Naive thymus-derived CD4-positive, alpha-beta T cell (primary cell): ENCODE data around the gene MARS1. TPM values are rescaled to one million over a fixed set of nuclear protein-coding genes. Genes with fewer than 3 reads are reported as not detected.

Experiments used
- ATAC-seq: fragments of 150-1000 bp; cut with Tn5 transposase; 2 replicates; pipeline ENCODE4 v1.10.0; 2021; ENCODE audit warnings: mild to moderate bottlenecking, moderate library complexity
- CTCF ChIA-PET: fragments of 350-600 bp; sonication (Branson Sonifier 250); formaldehyde crosslinking; loops from one replicate; lab custom pipeline; 2021; ENCODE audit warnings: antibody characterized with exemption; lab: Charles Lee
- POLR2A ChIA-PET: fragments of 350-600 bp; sonication (Branson Sonifier 250); formaldehyde crosslinking; loops from one replicate; lab custom pipeline; 2021; ENCODE audit warnings: antibody characterized with exemption, inconsistent platforms; lab: Charles Lee
- DNase-seq, 9 donors: peaks; one replicate each; pipeline versions ENCODE4 v3.0.0 to v3.0.0-alpha.2; 2020 to 2022; ENCODE audit warnings: mixed read lengths in 1 of 9
- H3K27ac ChIP-seq: one replicate; pipeline ENCODE4 v1.7.0; 2013; ENCODE audit warnings: mild to moderate bottlenecking, low read depth, low read length, moderate library complexity
- H3K27me3 ChIP-seq, 2 donors: one replicate each; pipeline ENCODE4 v1.7.0; 2013; ENCODE audit warnings: low read length in 2 of 2, mild to moderate bottlenecking in 2 of 2, moderate library complexity in 2 of 2; ENCODE audit not compliant: control insufficient read depth in 2 of 2, insufficient read depth in 2 of 2
- H3K36me3 ChIP-seq, 3 experiments: 1 replicate in 2 of 3; 2 replicates in 1 of 3; pipeline ENCODE4 v1.7.0; 2013; ENCODE audit warnings: low read length in 3 of 3, mild to moderate bottlenecking in 3 of 3, moderate library complexity in 1 of 3; ENCODE audit not compliant: insufficient read depth in 3 of 3, control insufficient read depth in 2 of 3
- H3K4me1 ChIP-seq, 2 donors: one replicate each; pipeline ENCODE4 v1.7.0; 2013; ENCODE audit warnings: low read length in 2 of 2, mild to moderate bottlenecking in 2 of 2, moderate library complexity in 1 of 2; ENCODE audit not compliant: control insufficient read depth in 2 of 2, insufficient read depth in 2 of 2
- H3K4me3 ChIP-seq: 2 replicates; pipeline ENCODE4 v1.7.0; 2013; ENCODE audit warnings: mild to moderate bottlenecking, low read length
- H3K9me3 ChIP-seq, 3 experiments: 1 replicate in 2 of 3; 2 replicates in 1 of 3; pipeline ENCODE4 v1.7.0; 2013; ENCODE audit warnings: low read length in 3 of 3; ENCODE audit not compliant: control insufficient read depth in 2 of 3
- H3K27ac Mint-ChIP-seq, 9 donors: one replicate each; pipeline ENCODE4 v1.8.0; 2020 to 2022; ENCODE audit warnings: mixed read lengths in 9 of 9, mild to moderate bottlenecking in 8 of 9, moderate library complexity in 5 of 9, inconsistent platforms in 2 of 9
- H3K27me3 Mint-ChIP-seq, 5 donors: one replicate each; pipeline ENCODE4 v1.8.0; 2021 to 2022; ENCODE audit warnings: mixed read lengths in 5 of 5, mild to moderate bottlenecking in 1 of 5
- H3K36me3 Mint-ChIP-seq, 5 donors: one replicate each; pipeline ENCODE4 v1.8.0; 2020 to 2022; ENCODE audit warnings: mixed read lengths in 5 of 5, mild to moderate bottlenecking in 3 of 5, inconsistent platforms in 1 of 5
- H3K4me1 Mint-ChIP-seq, 7 donors: one replicate each; pipeline ENCODE4 v1.8.0; 2020 to 2022; ENCODE audit warnings: mixed read lengths in 7 of 7, mild to moderate bottlenecking in 3 of 7, inconsistent platforms in 1 of 7
- H3K4me3 Mint-ChIP-seq, 10 donors: one replicate each; pipeline ENCODE4 v1.8.0; 2020 to 2022; ENCODE audit warnings: mild to moderate bottlenecking in 10 of 10, mixed read lengths in 10 of 10, moderate library complexity in 6 of 10, inconsistent platforms in 2 of 10
- H3K9me3 Mint-ChIP-seq, 11 donors: one replicate each; pipeline ENCODE4 v1.8.0; 2020 to 2022; ENCODE audit warnings: mixed read lengths in 11 of 11, mild to moderate bottlenecking in 4 of 11, inconsistent platforms in 1 of 11, moderate library complexity in 1 of 11
- intact Hi-C, 2 donors: fragments of 100-400 bp; cut with micrococcal nuclease; formaldehyde crosslinking; loops; one replicate each; pipeline ENCODE4 v1.15.1; 2023
- polyA plus RNA-seq, 2 donors: library from polyadenylated mRNA; unstranded; fragments of 300-500 nt; fragmentation: Illumina TruSeq; gene quantifications; one replicate each; pipeline ENCODE4 v1.2.3, GENCODE V29; 2021
- total RNA-seq, 6 experiments: library from RNA in 5 of 6; stranded (reverse) in 5 of 6; gene quantifications; 1 replicate in 5 of 6; 2 replicates in 1 of 6; pipeline ENCODE4 v1.2.3 and lab custom pipeline; 2021 to 2026

Gene MARS1
- total and polyA plus RNA-seq, 7 experiments from 2014 or later = 86.0 to 229 (median 184) TPM

DNA sequence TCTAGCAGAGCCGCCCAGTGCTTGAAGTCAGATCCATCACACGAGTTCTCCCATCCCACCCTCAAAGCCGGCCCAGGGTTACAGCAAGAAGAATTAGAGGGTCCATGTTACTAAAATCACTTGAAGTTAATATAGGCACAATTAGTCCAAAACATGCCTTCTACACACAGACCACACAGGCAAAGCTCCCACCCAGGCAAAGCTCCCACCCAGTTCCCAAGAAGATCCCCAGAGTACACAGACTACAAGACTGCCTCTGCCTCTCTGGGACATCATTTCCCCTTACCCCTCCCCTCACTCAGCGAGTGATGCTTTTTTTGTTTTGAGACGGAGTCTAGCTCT is 25.0 kb upstream of the MARS1 start:
- Mint-ChIP-seq H3K27me3 (peaks cover 0 to 22% (median 8%) of the 10 kb centered on the region in 5 donors), H3K4me3 (peak overlapping the region; percentile 78 to 91 (median 88)), H3K4me1 (peaks cover 38 to 58% (median 42%) of the 10 kb centered on the region in 7 donors), H3K36me3 (peaks cover 4 to 11% (median 8%) of the 10 kb centered on the region in 5 donors), H3K27ac (peak overlapping the region; percentile 47 to 91 (median 70)), H3K9me3 (peaks cover 0 to 2% (median 0%) of the 10 kb centered on the region in 11 donors)
- ChIA-PET POLR2A (interaction anchor here (0.9 to 6.9 kb wide), 8 partner anchors 9 to 61 kb away, joined by 3 to 81 read pairs (median 4); partner anchors contain the start of gene ARHGAP9), CTCF (interaction anchor here (0.6 to 6.5 kb wide), 6 partner anchors 10 to 345 kb away, joined by 3 to 101 read pairs (median 3); partner anchors contain the start of gene ARHGAP9)
- peaks cover 21 to 30% of the 10 kb centered on the region in 2 donors for H3K4me1 ChIP-seq
- H3K27ac ChIP-seq = no peak overlapping the region
- peaks cover 0 to 9% (median 0%) of the 10 kb centered on the region in 3 experiments for H3K36me3 ChIP-seq
- no peak overlapping the region for H3K4me3 ChIP-seq
- intact Hi-C loops = loop anchor here (1.0 to 2.0 kb wide), 6 partner anchors 15 to 250 kb away; partner anchors contain the start of gene NXPH4 (in 1 of the 2)
- ATAC-seq (no peak), DNase-seq (no peak)
- H3K27me3 ChIP-seq = no peaks in the 10 kb centered on the region
- H3K9me3 ChIP-seq = no peaks in the 10 kb centered on the region

DNA sequence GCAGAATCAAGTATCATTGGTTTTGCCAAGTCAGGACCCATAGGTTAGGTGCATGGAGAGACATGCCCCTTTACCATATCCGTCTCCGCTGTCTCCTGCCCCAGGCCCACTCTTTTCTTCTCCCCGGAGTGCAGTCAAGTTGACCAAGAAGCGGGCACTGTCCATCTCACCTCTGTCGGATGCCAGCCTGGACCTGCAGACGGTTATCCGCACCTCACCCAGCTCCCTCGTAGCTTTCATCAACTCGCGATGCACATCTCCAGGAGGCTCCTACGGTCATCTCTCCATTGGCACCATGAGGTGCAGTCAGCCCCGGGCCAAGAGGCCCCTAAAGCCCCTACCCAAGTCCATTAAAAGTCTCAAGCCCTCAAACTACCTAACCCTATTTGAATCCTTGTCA is 23.3 kb upstream of the MARS1 start:
- ChIA-PET CTCF (interaction anchor here (0.6 to 2.5 kb wide), 3 partner anchors 12 to 104 kb away, joined by 3 to 10 read pairs (median 4); no protein-coding TSS in a partner anchor), POLR2A (interaction anchor here (0.7 to 6.9 kb wide), 2 partner anchors 9 to 14 kb away, joined by 3 to 81 read pairs; partner anchors contain the start of gene ARHGAP9)
- Histone ChIP-seq H3K4me1 (peaks cover 21 to 25% of the 10 kb centered on the region in 2 donors), H3K27me3 (no peaks in the 10 kb centered on the region), H3K27ac (no peak overlapping the region), H3K36me3 (peaks cover 0 to 24% (median 0%) of the 10 kb centered on the region in 3 experiments), H3K4me3 (no peak overlapping the region), H3K9me3 (no peaks in the 10 kb centered on the region)
- no peak for ATAC-seq
- Mint-ChIP-seq H3K27me3 (peaks cover 0 to 21% (median 8%) of the 10 kb centered on the region in 5 donors), H3K36me3 (peaks cover 11 to 21% (median 15%) of the 10 kb centered on the region in 5 donors), H3K27ac (peak overlapping the region in 4 of 9 donors; percentile 14 to 52 (median 26)), H3K4me3 (peak overlapping the region in 3 of 10 donors; percentile 2 to 24 (median 5)), H3K9me3 (no peaks in the 10 kb centered on the region), H3K4me1 (peaks cover 31 to 51% (median 39%) of the 10 kb centered on the region in 7 donors)
- intact Hi-C loops = no loop called here
- no peak for DNase-seq

DNA sequence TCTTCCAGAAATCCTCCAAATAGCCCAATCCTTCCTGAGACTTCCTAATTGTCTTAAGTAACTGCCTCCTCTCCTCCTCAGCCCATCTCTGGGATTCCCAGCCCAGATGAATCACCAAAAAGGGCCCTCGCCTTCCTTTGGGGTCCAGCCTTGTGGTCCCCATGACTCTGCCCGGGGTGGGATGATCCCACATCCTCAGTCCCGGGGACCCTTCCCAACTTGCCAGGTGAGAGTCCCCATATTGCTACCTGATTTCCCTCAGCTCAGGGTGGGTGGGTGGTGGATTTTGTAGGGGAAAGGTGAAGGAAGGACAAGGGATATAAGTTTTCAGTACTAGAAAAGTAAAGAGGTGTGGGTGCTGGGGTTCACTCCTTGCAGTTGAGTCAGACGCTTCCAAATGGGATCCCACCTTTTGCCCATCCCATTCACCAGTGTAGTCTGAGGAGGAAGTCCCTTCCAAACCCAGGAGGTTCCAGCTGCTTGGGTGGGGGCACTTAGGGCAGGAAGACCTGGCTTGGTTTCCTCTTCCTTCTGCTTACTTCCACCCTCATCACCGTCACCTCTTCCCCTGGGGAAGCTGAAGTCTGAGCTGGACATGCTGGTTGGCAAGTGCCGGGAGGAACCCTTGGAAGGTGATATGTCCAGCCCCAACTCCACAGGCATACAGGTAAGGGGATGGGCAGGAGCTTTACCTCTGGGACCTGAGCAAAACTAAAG is 22.7 kb upstream of the MARS1 start:
- ChIA-PET CTCF (interaction anchor here (0.6 to 2.5 kb wide), 4 partner anchors 12 to 725 kb away, joined by 3 to 10 read pairs (median 4); no protein-coding TSS in a partner anchor), POLR2A (interaction anchor here (0.7 to 2.1 kb wide), 7 partner anchors 9 to 53 kb away, joined by 3 to 14 read pairs (median 5); partner anchors contain the start of genes ARHGAP9, INHBE and MARS1)
- peaks cover 11 to 25% (median 15%) of the 10 kb centered on the region in 5 donors for H3K36me3 Mint-ChIP-seq
- H3K27me3 Mint-ChIP-seq = peaks cover 0 to 17% (median 7%) of the 10 kb centered on the region in 5 donors
- Histone ChIP-seq H3K9me3 (no peaks in the 10 kb centered on the region), H3K27ac (no peak overlapping the region), H3K36me3 (peaks cover 0 to 30% (median 0%) of the 10 kb centered on the region in 3 experiments), H3K4me3 (no peak overlapping the region), H3K4me1 (peaks cover 20 to 25% of the 10 kb centered on the region in 2 donors), H3K27me3 (no peaks in the 10 kb centered on the region)
- peak overlapping the region in 6 of 9 donors; percentile 5 to 76 (median 52) for H3K27ac Mint-ChIP-seq
- peaks cover 30 to 49% (median 39%) of the 10 kb centered on the region in 7 donors for H3K4me1 Mint-ChIP-seq
- H3K4me3 Mint-ChIP-seq = peak overlapping the region in 2 of 10 donors; percentile 5 to 24
- DNase-seq (no peak), ATAC-seq (no peak)
- H3K9me3 Mint-ChIP-seq = no peaks in the 10 kb centered on the region
- intact Hi-C loops = no loop called here

DNA sequence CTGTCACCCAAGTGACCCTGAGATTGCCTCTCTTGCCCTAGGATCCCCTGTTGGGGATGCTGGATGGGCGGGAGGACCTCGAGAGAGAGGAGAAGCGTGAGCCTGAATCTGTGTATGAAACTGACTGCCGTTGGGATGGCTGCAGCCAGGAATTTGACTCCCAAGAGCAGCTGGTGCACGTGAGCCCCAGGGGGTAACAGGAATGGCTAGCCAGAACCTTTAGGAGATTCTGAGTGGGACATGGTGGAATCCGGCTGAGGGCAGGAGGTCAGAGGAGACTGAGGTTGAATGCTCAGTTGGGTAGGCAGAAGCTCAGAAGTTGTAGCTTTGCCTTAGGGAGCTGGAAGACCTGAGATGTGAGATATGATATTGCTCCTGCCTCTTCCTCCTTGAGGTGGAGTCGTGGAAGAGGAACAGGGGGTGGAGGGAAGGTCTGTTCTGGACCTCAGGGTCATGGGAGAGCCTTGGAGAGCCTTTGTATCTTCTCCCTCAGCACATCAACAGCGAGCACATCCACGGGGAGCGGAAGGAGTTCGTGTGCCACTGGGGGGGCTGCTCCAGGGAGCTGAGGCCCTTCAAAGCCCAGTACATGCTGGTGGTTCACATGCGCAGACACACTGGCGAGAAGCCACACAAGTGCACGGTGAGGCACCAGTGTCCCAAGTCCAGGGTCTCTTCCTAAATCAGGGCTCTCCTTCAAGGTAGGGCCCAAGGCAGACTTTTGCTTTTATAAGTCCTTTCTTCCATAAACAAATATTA is 21.9 kb upstream of the MARS1 start:
- intact Hi-C loops = no loop called here
- Mint-ChIP-seq H3K4me1 (peaks cover 25 to 43% (median 34%) of the 10 kb centered on the region in 7 donors), H3K9me3 (no peaks in the 10 kb centered on the region), H3K27me3 (peaks cover 0 to 11% (median 4%) of the 10 kb centered on the region in 5 donors), H3K4me3 (no peak overlapping the region), H3K36me3 (peaks cover 11 to 25% (median 15%) of the 10 kb centered on the region in 5 donors), H3K27ac (peak overlapping the region in 8 of 9 donors; percentile 6 to 76 (median 66))
- H3K4me3 ChIP-seq = no peak overlapping the region
- peaks cover 0 to 37% (median 3%) of the 10 kb centered on the region in 3 experiments for H3K36me3 ChIP-seq
- H3K27me3 ChIP-seq = no peaks in the 10 kb centered on the region
- ChIA-PET POLR2A (interaction anchor here (1.0 to 2.1 kb wide), 6 partner anchors 9 to 53 kb away, joined by 3 to 14 read pairs (median 6); partner anchors contain the start of genes ARHGAP9, INHBE and MARS1), CTCF (interaction anchor here (0.6 to 2.5 kb wide), 7 partner anchors 10 to 726 kb away, joined by 3 to 10 read pairs (median 3); no protein-coding TSS in a partner anchor)
- no peak overlapping the region for H3K27ac ChIP-seq
- peaks cover 13 to 23% of the 10 kb centered on the region in 2 donors for H3K4me1 ChIP-seq
- ATAC-seq = no peak
- no peaks in the 10 kb centered on the region for H3K9me3 ChIP-seq
- no peak for DNase-seq

DNA sequence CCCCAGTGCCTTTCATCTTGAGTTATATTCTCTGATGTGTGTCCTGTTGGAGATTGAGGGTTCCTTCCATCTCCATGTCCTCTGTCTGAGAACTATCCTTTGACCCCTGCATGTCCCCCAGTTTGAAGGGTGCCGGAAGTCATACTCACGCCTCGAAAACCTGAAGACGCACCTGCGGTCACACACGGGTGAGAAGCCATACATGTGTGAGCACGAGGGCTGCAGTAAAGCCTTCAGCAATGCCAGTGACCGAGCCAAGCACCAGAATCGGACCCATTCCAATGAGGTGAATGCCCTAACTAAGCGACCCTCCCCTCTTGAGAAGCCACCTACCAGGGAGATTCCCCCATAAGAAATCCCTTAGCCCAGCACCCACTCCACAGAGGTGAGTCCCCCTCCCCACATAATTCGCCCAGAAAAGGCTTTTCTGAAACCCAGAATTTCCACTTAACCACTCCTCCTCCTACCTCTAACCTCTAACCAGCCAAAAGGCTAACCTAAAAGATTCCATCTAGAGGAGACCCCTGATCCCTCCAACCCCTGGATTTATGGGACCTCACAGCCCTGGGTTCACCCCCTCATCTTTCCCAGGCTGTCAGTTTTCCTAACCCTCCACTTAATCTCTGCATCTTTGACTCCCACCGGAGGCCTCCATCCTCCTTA is 20.5 kb upstream of the MARS1 start:
- peak overlapping the region in 7 of 9 donors; percentile 27 to 83 (median 69) for H3K27ac Mint-ChIP-seq
- DNase-seq (no peak), ATAC-seq (no peak)
- peaks cover 3 to 52% (median 15%) of the 10 kb centered on the region in 3 experiments for H3K36me3 ChIP-seq
- POLR2A ChIA-PET = no interaction called here
- peak overlapping the region in 1 of 10 donors; percentile 13 for H3K4me3 Mint-ChIP-seq
- H3K4me3 ChIP-seq = no peak overlapping the region
- H3K27ac ChIP-seq = no peak overlapping the region
- peaks cover 25 to 38% (median 33%) of the 10 kb centered on the region in 7 donors for H3K4me1 Mint-ChIP-seq
- H3K9me3 ChIP-seq = no peaks in the 10 kb centered on the region
- H3K27me3 ChIP-seq = no peaks in the 10 kb centered on the region
- H3K36me3 Mint-ChIP-seq = peaks cover 11 to 31% (median 19%) of the 10 kb centered on the region in 5 donors
- H3K27me3 Mint-ChIP-seq = peaks cover 0 to 3% (median 0%) of the 10 kb centered on the region in 5 donors
- intact Hi-C loops = no loop called here
- H3K4me1 ChIP-seq = peaks cover 6 to 22% of the 10 kb centered on the region in 2 donors
- no peaks in the 10 kb centered on the region for H3K9me3 Mint-ChIP-seq
- CTCF ChIA-PET = interaction anchor here (2.5 kb wide), 1 partner anchor 9 kb away, joined by 10 read pairs; no protein-coding TSS in a partner anchor
